Measurements from ENCODE around the gene GAL3ST2.
A peak's percentile ranks its signal among the peaks of the same experiment; 100 is the strongest.
"Not testable (repeated sequence)": the region's sequence is repeated elsewhere in the genome, so short reads cannot be mapped to it uniquely, and the experiment has no call there.

Gene GAL3ST2

DNA sequence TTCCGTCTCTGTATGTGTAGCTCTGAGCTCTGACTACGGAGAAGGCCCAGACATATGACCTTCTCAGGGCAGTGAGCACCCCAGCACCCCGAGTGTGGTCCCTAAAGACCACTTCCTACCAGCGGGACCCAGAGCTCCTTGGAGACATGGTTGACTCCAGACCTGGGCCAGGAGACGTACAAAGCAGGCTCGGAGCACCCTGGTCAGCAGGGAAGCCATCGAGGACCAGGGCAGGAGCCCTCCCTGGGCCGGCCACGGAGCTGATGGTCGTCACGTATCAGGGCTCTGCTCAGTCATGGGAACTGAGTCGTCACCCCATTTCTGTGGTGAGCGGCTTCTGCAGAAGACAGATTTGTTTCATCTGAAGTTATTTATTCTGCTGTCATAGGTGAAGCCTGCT, 19.6 kb downstream of the GAL3ST2 start:
- no peak for DNase-seq

DNA sequence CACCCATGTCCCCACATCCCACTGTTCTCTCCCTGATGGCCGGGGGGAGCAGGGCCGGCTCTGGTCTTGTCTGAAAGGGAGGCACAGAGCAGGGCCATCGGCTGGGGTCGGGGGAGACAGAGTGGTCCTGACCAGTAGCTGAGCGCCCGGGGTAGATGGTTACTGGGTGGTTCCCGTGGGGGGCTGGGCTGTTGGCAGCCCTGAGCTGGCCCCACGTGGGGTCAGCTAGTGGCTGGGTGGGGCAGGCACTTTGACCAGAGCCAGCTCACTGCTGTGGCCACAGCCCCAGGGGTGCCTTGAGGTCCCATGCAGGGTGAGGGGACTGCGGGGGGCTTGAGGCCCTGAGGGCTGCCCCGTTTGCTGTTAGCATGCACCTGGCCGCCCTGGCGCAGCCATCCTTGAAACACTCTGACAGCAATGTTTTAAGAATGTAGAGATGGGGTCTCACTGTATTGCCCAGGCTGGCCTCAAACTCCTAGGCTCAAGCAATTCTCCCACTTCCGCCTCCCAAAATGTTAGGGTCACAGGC, 20.1 kb downstream of the GAL3ST2 start:
- DNase-seq: no peak

DNA sequence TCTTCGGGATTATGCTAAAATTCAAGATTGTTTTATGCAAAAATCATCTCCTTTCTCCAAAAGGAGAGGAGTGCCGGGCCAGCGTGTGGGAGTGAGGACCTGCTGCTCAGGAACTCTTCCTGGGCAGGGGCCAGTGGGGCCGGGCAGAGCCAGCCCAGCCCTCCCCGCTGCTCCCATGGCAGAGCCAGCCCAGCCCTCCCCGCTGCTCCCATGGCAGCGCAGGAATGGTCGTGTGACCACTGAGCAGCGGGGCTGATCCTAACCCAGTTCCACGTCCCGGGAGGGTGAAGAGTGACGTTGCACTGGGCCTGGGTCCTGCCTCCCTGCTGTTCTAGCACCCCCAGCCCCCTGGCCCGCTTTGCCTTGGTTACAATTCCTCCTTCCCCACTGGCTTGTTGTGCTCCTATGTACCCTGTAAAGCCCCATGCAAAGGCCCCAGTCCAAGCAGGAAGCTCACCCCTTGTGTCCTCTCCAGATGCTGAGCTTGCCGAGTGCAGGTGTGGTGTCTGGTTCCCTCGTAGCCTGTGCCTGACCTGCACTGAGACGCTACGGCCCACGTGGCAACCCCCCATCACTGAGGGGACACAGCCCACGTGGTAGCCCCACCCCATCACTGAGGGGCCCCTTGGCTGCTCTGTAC, 20.9 kb downstream of the GAL3ST2 start:
- no peak for DNase-seq

DNA sequence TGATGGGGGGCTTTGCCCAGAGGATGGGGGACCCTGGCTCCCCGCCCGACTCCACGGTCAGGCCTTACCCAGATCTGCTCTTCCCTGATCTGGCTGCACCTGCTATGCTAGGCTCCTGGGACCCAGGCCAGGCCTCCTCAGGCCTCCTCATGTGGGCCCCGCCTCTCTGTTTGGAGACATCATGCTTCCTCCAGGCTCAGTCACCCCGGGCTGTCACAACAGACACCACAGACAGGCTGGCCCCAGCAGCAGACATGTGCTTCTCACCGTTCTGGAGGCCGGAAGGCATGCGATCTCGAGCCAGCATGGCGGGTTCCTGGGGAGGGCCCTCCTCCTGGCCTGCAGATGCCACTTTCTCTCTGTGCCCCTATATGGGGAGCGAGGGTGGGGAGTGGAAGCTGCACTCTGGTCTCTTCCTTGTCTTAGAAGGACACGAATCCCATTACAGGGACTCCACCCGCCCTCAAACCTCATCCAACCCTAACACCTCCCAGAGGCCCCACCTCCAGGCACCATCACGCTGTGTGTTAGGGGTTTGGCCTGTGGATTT, 21.5 kb downstream of the GAL3ST2 start:
- DNase-seq: no peak

DNA sequence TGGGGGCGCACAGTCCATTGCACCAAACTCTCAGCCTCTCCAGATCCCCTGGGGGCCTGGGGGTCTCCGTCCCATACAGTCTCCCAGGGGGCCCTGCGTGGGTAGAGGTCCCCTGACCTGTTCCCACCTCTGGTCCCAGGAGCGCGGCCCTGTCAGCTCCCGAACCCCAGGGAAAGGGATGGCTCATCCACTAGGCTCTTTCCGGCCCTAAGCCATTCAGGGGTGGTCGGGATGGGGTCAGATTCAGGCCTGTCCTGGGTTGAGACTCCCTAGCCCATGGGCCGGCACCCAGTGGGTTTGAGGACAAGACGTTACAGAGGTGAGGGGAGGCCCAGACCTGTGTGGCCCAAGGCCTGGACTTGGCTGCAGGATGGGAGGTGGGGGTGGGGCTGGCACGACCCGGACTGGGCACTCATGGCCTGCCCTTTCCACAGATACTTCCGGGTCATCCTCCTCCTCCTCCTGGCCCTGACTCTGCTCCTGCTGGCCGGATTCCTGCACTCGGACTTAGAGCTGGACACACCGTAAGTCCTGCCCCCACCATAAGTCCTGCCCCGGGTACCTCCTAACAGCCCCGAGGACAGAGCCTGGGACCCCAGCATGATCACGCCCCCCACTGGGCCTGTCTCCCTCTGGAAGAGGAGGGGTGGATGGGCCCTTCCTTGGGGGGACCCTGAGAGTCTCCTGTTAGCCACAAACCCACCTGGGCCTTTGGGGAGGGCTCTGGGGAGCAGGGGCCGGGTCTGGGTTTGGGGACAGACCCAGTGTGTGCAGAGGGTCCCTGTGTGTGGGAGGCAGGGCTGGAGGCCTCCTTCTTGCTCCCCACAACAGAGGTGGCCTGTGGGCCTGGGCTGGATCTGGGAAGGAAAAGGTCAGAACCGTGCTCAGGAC, 22.3 kb downstream of the GAL3ST2 start:
- DNase-seq: no peak

DNA sequence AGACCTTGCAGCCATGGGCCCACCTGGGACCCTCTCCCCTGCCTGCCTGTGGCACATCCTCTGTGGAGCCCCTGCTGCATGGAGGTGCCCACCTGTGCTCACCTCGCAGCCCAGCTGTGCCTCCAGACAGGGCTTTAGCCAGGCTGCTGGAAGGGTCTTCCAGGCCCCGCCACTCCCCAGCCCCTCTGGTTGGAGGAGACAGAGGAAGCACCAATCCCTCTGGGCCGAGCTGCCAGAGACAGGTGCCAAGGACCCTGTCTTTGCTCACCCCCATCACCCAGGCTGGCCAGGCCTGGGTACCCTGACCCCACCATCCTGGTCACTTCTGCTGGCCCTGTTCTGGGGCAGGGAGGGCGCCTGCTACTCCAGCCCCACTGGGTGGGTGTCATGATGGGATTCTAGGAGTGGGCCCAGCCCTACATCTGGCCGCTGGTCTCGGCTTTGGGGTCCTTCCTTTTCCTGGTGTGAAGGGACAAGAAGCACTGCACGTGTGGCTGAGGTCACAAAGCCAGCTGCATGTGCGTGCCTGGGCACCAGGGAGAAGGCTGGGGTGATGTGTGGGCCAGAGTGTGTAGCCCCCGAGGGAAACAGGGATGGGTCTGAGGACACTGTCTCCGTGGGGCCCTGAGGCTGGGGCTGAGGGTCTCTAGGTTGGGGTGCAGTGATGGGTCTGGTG, 23.0 kb downstream of the GAL3ST2 start:
- DNase-seq: no peak

DNA sequence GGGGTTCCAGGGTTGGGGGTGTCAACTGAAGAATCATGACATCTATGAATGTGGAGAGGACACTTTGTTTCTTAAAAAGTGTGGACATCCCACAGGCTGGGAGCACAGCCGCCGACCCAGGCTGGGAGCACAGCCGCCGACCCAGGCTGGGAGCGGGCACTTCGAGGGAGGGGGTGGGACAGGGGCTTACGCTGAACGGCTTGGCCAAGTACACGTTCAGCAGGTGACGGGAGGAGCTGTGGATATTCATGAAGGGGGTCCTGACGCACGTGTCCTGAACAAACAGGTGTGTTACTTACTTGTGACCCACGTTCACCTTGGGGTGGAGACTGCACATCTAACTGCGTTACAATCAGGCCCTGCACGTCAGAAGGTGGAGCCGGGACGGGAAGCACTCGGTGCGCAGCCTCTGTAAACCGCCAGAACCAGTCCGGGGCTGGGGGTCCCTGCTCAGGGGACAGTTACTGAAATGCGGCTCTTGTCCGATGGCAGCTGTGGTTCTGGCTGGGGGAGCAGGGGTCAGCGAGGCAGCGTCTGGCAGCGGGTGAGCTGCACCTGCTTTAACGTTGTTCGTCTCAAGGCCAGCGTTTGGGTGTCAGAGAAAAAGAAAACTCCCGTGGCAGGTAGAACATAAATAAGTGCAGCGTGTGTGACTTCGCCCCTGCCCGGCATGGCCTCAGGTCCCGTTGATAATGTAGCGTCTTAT, 23.7 kb downstream of the GAL3ST2 start:
- not testable (repeated sequence) for DNase-seq

DNA sequence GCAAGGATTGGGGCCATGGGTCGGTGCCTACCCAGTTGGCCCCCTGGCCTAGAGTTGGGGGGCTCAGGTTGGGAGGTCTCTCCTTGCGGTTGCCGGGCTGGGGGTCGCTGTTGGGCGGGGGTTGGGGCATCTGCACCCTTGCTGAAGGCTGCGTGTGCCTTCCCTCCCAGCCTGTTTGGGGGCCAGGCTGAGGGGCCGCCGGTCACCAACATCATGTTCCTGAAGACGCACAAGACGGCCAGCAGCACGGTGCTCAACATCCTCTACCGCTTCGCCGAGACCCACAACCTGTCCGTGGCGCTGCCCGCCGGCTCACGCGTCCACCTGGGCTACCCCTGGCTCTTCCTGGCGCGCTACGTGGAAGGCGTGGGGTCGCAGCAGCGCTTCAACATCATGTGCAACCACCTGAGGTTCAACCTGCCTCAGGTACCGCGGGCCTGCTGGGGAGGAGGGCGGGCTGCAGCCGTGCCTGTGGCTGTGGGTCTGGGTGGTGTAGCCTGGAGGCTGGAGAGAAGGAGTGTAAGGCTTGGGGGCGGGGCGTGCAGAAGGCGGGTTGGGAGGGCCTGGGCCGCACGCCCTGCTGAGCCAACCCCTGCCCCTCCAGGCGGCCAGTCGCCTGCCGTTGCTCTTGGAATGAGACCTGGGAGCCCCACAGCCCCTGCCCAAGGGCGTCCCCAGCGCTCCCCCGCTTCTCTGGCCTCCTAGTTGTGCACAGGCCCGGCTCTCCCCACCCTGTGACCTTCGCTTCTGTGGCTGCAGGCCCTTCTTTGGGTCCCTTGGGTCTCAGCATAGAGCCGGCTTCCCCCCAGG, 25.2 kb downstream of the GAL3ST2 start:
- DNase-seq: no peak

DNA sequence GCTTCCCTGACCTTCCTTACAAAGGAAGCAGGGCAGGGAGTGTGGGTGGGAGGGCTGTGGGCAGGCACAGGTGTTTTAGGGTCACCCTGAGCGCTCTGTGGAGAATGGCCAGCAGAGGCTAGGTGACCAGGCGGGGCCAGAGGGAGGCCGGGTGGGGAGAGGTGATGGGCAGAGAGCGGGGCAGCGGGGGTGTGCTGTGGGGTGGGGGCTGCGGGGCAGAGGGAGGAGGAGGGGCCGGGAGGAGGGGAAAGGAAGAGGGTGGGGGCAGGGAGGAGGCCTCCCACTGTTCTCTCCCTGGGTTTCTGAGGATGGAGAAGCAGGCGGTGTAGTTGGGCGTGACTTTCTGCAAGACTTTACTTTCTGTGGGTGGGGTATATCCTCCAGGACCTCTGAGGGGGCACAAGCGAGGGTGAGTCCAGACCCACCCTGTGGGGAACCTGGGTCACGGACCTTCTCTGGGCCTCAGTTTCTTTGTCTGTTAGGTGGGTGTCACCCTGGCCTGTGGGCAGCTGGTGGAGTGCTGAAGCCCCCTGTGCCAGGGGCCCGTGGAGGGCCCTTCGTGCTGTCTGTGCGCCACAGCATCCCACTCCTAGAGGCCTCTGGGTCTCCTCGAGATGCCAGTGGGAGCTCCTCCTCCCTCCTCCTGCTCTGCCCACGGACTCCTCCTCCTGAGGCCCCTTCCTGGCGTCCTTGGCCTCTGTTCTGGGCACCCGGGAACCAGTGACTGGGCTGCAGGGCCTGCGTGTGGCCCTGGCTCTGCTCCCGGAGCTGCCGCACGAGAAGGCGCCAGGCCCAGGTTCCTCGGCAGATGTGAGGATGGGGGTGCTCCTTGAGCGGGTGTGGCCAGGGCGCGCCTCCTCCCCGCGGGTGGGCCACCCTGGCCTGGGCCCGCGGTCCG, 26.0 kb downstream of the GAL3ST2 start:
- no peak for DNase-seq

DNA sequence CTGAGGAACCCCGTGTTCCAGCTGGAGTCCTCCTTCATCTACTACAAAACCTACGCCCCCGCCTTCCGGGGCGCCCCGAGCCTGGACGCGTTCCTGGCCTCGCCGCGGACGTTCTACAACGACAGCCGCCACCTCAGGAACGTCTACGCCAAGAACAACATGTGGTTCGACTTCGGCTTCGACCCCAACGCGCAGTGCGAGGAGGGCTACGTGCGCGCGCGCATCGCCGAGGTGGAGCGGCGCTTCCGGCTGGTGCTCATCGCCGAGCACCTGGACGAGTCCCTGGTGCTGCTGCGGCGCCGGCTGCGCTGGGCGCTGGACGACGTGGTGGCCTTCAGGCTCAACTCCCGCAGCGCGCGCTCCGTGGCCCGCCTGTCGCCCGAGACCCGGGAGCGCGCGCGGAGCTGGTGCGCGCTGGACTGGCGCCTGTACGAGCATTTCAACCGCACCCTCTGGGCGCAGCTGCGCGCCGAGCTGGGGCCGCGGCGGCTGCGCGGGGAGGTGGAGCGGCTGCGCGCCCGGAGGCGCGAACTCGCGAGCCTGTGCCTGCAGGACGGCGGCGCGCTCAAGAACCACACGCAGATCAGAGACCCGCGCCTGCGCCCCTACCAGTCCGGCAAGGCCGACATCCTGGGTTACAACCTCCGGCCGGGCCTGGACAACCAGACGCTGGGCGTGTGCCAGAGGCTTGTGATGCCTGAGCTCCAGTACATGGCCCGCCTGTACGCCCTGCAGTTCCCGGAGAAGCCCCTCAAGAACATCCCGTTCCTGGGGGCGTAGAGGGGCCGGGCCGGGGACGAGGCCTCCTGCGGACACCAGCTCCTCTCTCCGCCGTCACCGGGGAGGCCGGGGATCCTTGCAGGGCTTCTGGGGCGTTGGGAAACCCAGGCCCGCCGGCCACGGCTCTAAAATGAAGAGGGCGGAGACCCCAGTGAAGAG, 27.0 kb downstream of the GAL3ST2 start:
- DNase-seq: peak; percentile 35

DNA sequence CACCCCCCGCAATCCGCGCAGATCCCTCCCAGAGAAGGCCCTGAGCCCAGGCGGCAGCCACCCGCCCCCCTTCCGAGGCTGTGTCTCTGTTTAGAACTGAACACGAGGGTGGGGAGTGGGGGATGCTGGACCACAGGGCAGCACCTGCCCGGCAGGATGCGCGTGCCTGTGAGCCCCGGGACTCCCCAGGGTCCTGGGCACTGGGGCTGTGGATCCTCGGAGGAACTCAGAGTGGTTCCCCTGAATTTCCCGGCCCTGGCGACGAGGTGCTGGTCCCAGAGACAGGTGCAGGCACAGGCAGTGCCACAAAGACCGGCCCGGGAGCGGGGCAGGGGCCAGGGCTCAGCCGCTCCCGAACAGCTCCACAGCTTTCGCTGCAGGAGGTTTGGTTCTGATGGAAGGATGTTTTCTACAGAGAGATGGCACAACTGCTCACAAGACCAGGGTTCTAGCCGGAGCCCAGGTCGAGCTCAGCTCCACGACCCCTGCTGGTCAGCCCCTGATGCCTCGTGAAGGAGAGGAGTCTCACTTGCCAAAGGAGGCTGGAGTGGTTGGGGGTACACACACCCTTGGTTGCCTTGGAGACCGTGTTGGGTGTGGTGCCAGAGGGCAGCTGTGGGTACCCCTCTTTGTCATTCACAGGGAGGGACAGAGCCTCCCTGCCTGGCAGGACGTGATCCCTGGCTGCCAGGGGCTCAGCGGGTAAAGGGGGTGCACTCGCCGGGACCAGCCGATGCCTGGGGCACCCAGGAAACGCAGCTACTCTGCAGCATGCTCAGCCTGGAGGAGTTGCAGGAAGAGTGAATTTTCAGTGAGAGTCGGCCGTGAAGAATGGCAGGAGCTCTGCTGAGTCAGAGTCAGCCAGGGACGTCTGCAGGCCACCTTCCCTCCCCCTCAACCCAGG, 28.0 kb downstream of the GAL3ST2 start:
- no peak for DNase-seq

DNA sequence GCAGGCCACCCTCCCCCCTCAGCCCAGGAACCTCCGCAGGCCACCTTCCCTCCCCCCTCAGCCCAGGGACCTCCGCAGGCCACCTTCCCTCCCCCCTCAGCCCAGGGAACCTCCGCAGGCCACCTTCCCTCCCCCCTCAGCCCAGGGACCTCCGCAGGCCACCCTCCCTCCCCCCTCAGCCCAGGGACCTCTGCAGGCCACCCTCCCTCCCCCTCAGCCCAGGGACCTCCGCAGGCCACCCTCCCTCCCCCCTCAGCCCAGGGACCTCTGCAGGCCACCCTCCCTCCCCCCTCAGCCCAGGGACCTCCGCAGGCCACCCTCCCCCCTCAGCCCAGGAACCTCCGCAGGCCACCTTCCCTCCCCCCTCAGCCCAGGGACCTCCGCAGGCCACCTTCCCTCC, 29.6 kb downstream of the GAL3ST2 start:
- DNase-seq: not testable (repeated sequence)

DNA sequence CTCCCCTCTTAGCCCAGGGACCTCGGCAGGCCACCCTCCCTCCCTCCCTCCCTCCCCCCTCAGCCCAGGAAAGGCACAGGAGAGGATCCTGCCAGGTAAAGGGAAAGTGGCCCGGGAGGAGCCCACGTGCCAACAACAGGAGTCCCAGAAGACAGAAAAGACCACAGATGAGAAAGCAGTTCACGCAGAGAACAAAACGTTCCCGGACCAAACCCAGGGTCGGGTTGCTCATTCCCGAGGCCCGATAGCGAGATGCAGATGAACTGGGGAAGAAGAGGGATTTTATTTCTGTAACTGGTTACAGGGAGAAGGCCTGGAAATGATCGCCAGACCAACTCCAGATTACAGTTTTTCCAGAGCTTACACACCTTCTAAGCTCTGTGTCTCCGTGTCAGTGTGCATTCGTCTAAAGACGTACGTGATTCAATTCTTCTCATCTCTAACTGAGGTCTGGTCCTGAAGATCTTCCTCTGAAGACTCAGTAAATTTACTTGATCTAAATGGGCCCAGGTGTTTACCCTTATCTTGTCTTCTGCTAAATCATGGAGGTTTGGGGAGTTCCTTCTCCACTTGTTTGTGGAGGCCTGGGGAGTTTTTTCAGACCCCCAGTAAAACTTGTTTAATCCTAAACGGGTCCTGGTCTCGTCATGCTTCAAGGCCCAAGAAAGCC, 31.6 kb downstream of the GAL3ST2 start:
- no peak for DNase-seq

DNA sequence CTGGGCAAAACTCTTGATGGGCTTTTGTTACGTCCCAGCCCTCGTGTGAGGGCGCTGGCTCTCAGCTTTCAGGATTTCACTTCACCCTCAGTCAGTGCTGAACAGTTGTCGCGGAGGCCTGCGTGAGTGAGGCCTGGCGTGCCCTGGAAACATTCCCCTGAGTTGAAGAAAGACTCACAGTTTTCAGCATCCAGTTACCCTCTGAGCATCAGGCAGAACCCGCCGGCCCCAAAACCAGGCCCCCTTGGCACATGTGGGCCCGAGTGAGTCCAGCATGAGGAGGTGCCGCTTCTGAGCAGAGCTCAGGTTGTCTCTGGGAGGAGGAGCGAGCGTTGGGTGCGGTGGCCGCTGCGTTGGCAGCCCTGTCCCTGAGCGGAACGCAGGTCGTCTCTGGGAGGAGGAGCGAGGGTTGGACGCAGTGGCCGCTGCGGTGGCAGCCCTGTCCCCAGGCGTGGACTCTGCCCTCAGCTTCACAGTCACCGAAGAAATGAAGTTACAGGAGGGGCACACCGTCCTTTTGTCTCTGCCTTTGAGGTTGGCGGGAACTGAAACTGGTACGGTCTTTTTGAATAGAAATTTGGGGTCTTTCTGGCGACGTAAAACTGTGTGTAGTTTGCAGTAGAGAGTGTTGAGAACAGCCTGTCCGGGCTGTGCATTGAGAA, 32.2 kb downstream of the GAL3ST2 start, which contains the start of gene NEU4:
Gene NEU4, plus strand, starts transcription at position 473 of the 662 bp plus-strand sequence. CDS start 5,292 bp downstream, outside the sequence.
- DNase-seq: no peak

DNA sequence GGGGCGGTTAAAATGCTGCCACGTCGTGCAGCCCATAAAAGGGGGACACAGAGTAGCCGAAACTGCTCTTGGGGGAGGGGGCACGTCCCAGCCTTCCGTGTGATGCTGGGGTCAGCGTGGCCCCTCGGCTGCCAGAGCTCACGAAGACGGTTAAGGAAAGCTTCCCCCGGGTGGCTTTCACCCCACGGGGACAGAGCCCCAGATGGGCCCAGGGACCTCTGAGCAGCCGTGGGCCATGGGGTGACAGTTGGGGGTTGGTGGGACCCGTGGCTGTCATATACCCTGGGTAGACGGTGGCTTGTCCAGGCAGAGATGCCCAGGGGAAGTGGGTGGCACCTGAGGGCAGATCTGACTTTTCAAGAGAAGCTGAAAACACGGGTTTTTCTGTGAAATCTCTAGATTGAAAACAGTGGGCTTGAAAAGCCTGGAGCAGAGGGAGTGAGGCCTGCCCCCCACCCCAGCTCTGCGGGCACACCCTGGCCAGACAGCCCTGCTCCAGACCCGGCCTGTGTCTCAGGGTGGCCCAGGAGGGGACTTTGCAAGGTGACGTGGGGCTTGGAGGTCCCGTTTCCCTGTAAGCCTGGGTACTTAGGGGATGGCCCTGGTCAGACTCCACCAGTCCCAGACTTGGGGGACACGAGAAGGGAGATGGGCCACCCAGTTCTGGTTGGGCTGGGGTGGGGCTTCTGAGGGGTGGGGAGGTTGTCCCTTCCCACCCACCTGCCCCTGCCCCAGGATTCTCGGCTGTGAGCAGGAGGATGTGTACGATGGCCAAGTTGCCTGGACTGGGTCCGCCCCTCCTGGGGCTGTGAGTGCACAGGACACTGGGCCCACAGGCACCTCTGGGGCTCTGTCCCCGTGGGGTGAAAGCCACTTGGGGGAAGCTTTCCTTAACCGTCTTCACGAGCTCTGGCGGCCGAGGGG, 33.0 kb downstream of the GAL3ST2 start:
- DNase-seq: no peak

Data from NCI-H2227 treated with DMSO at 0.1 percent for 48 hours (cell line).